Endothelial cell (in vitro differentiated cells): ENCODE data around the gene SGTA. TPM values are rescaled to one million over a fixed set of nuclear protein-coding genes. Genes with fewer than 3 reads are reported as not detected.
"Not testable (repeated sequence)": the region's sequence is repeated elsewhere in the genome, so short reads cannot be mapped to it uniquely, and the experiment has no call there.

Experiments used
- DNase-seq: peaks from one replicate; pipeline ENCODE4 v3.0.0; 2021; ENCODE audit warnings: low spot score
- H3K27ac Mint-ChIP-seq: one replicate; pipeline ENCODE4 v1.8.0; 2021; ENCODE audit warnings: mixed read lengths, inconsistent platforms; ENCODE audit not compliant: unreplicated experiment
- H3K27me3 Mint-ChIP-seq: one replicate; pipeline ENCODE4 v1.8.0; 2021; ENCODE audit warnings: mild to moderate bottlenecking, moderate library complexity, mixed read lengths, inconsistent platforms; ENCODE audit not compliant: unreplicated experiment
- H3K36me3 Mint-ChIP-seq: one replicate; pipeline ENCODE4 v1.8.0; 2021; ENCODE audit warnings: mild to moderate bottlenecking, low read depth, mixed read lengths, inconsistent platforms; ENCODE audit not compliant: unreplicated experiment
- H3K4me1 Mint-ChIP-seq: one replicate; pipeline ENCODE4 v1.8.0; 2021; ENCODE audit warnings: mild to moderate bottlenecking, mixed read lengths, inconsistent platforms; ENCODE audit not compliant: unreplicated experiment
- H3K4me3 Mint-ChIP-seq: one replicate; pipeline ENCODE4 v1.8.0; 2021; ENCODE audit warnings: mild to moderate bottlenecking, mixed read lengths, inconsistent platforms; ENCODE audit not compliant: unreplicated experiment
- H3K9me3 Mint-ChIP-seq: one replicate; pipeline ENCODE4 v1.8.0; 2021; ENCODE audit warnings: mixed read lengths, inconsistent platforms; ENCODE audit not compliant: unreplicated experiment
- CTCF ChIP-seq: fragments of 200-600 bp; sonication (generic); IDR thresholded peaks from one replicate; pipeline ENCODE4 v1.5.0; 2021; ENCODE audit warnings: antibody characterized with exemption; ENCODE audit not compliant: unreplicated experiment
- total RNA-seq: library from RNA; stranded (reverse); fragmentation: NEBNext Ultra II Directional; extraction: Animal tissue kit (Norgen Biotek cat#: 25700); gene quantifications from one replicate; pipeline ENCODE4 v1.2.1, GENCODE V29; 2021; ENCODE audit not compliant: unreplicated experiment

Gene SGTA
- total RNA-seq, 1 donor from 2014 or later: 60.4 TPM

GRCh38 chr19:2716722-2717637 is 66.1 kb downstream of the SGTA start:
- Mint-ChIP-seq H3K9me3 (no peaks in the 10 kb centered on the region), H3K27ac (no peak overlapping the region), H3K27me3 (peaks cover 13% of the 10 kb centered on the region), H3K36me3 (peaks cover 8% of the 10 kb centered on the region), H3K4me3 (no peak overlapping the region), H3K4me1 (peaks cover 4% of the 10 kb centered on the region)
- DNase-seq: no peak
- TF ChIP-seq CTCF: no peak

- no peak for TF ChIP-seq CTCF
- DNase-seq: no peak
- Mint-ChIP-seq H3K9me3 (no peaks in the 10 kb centered on the region), H3K27me3 (peaks cover 8% of the 10 kb centered on the region), H3K4me3 (no peak overlapping the region), H3K4me1 (no peaks in the 10 kb centered on the region), H3K27ac (no peak overlapping the region), H3K36me3 (peaks cover 8% of the 10 kb centered on the region)
Measured at GRCh38 chr19:2716275-2716650, 66.8 kb downstream of the SGTA start.

- Mint-ChIP-seq H3K4me1 (no peaks in the 10 kb centered on the region), H3K36me3 (peaks cover 8% of the 10 kb centered on the region), H3K4me3 (no peak overlapping the region), H3K27me3 (peaks cover 8% of the 10 kb centered on the region), H3K27ac (no peak overlapping the region), H3K9me3 (no peaks in the 10 kb centered on the region)
- TF ChIP-seq CTCF: no peak
- no peak for DNase-seq
Measured at GRCh38 chr19:2715470-2716274, 67.4 kb downstream of the SGTA start.

GRCh38 chr19:2714531-2715269 is 68.4 kb downstream of the SGTA start:
- no peak for TF ChIP-seq CTCF
- H3K4me1 Mint-ChIP-seq: no peaks in the 10 kb centered on the region
- DNase-seq: no peak
- peak overlapping the region; percentile 65 for H3K4me3 Mint-ChIP-seq
- H3K27me3 Mint-ChIP-seq: peaks cover 8% of the 10 kb centered on the region
- peak overlapping the region; percentile 37 for H3K27ac Mint-ChIP-seq
- no peaks in the 10 kb centered on the region for H3K9me3 Mint-ChIP-seq
- peaks cover 8% of the 10 kb centered on the region for H3K36me3 Mint-ChIP-seq

- not testable (repeated sequence) for DNase-seq, H3K9me3 Mint-ChIP-seq, H3K27me3 Mint-ChIP-seq, H3K4me1 Mint-ChIP-seq, H3K4me3 Mint-ChIP-seq, H3K36me3 Mint-ChIP-seq, H3K27ac Mint-ChIP-seq
Measured at GRCh38 chr19:2714102-2714501, 69.0 kb downstream of the SGTA start.

GRCh38 chr19:2713170-2713569 is 69.9 kb downstream of the SGTA start:
- H3K4me1 Mint-ChIP-seq, H3K27ac Mint-ChIP-seq, H3K9me3 Mint-ChIP-seq, H3K4me3 Mint-ChIP-seq, H3K27me3 Mint-ChIP-seq, H3K36me3 Mint-ChIP-seq, DNase-seq: not testable (repeated sequence)
